HFFc6 (cell line): ENCODE data around the gene CEL. TPM values are rescaled to one million over a fixed set of nuclear protein-coding genes. Genes with fewer than 3 reads are reported as not detected.
"Not testable (repeated sequence)": the region's sequence is repeated elsewhere in the genome, so short reads cannot be mapped to it uniquely, and the experiment has no call there.

ENCODE experiments used
- DNase-seq: peaks from one replicate; pipeline ENCODE4 v3.0.0-alpha.2; 2018
- H3K27ac Mint-ChIP-seq: 2 replicates; pipeline ENCODE4 v1.8.0; 2020; ENCODE audit warnings: mild to moderate bottlenecking, mixed read lengths
- H3K27me3 Mint-ChIP-seq: 2 replicates; pipeline ENCODE4 v1.8.0; 2021; ENCODE audit warnings: mild to moderate bottlenecking, moderate library complexity, mixed read lengths; ENCODE audit not compliant: insufficient read depth
- H3K36me3 Mint-ChIP-seq: 2 replicates; pipeline ENCODE4 v1.8.0; 2021; ENCODE audit warnings: low read depth, mixed read lengths
- H3K4me1 Mint-ChIP-seq: 2 replicates; pipeline ENCODE4 v1.8.0; 2020; ENCODE audit warnings: low read depth, mixed read lengths
- H3K4me3 Mint-ChIP-seq: 2 replicates; pipeline ENCODE4 v1.8.0; 2020; ENCODE audit warnings: mild to moderate bottlenecking, moderate library complexity, mixed read lengths
- H3K9me3 Mint-ChIP-seq: 2 replicates; pipeline ENCODE4 v1.8.0; 2020; ENCODE audit warnings: mild to moderate bottlenecking, mixed read lengths
- CTCF ChIP-seq: fragments of 200-600 bp; sonication (generic); IDR thresholded peaks from 2 replicates; pipeline ENCODE4 v1.5.0; 2021; ENCODE audit warnings: antibody characterized with exemption, mild to moderate bottlenecking
- total RNA-seq, 6 experiments: library from RNA; stranded (reverse); fragmentation: NEBNext Ultra II Directional; extraction: Animal tissue kit (Norgen Biotek cat#: 25700); gene quantifications; 2 replicates in 1 of 6; 3 replicates in 5 of 6; pipeline ENCODE4 v1.2.3, GENCODE V29; 2021

CEL gene
- total RNA-seq, 6 experiments from 2014 or later: 0.25 to 0.60 (median 0.43) TPM

- TF ChIP-seq CTCF: no peak
- H3K9me3 Mint-ChIP-seq: no peaks in the 10 kb centered on the region
- no peak for DNase-seq
- peaks cover 5% of the 10 kb centered on the region; the same call in 1 of the 2 replicates for H3K4me1 Mint-ChIP-seq
- no peak overlapping the region for H3K27ac Mint-ChIP-seq
- H3K4me3 Mint-ChIP-seq: no peak overlapping the region
- H3K36me3 Mint-ChIP-seq: no peaks in the 10 kb centered on the region
- H3K27me3 Mint-ChIP-seq: no peaks in the 10 kb centered on the region
Measured at GRCh38 chr9:133064241-133065069, 2.7 kb downstream of the CEL start.

- no peaks in the 10 kb centered on the region for H3K9me3 Mint-ChIP-seq
- no peak for DNase-seq
- H3K27me3 Mint-ChIP-seq: no peaks in the 10 kb centered on the region
- peaks cover 5% of the 10 kb centered on the region; the same call in 1 of the 2 replicates for H3K4me1 Mint-ChIP-seq
- H3K27ac Mint-ChIP-seq: no peak overlapping the region
- H3K4me3 Mint-ChIP-seq: no peak overlapping the region
- TF ChIP-seq CTCF: no peak
- H3K36me3 Mint-ChIP-seq: no peaks in the 10 kb centered on the region
Measured at GRCh38 chr9:133065070-133065388, 3.2 kb downstream of the CEL start.

- no peaks in the 10 kb centered on the region for H3K27me3 Mint-ChIP-seq
- no peak overlapping the region for H3K27ac Mint-ChIP-seq
- H3K36me3 Mint-ChIP-seq: no peaks in the 10 kb centered on the region
- no peak for DNase-seq
- no peak overlapping the region for H3K4me3 Mint-ChIP-seq
- TF ChIP-seq CTCF: no peak
- H3K4me1 Mint-ChIP-seq: no peaks in the 10 kb centered on the region
- H3K9me3 Mint-ChIP-seq: no peaks in the 10 kb centered on the region
Measured at GRCh38 chr9:133066181-133066983, 4.6 kb downstream of the CEL start.

DNA sequence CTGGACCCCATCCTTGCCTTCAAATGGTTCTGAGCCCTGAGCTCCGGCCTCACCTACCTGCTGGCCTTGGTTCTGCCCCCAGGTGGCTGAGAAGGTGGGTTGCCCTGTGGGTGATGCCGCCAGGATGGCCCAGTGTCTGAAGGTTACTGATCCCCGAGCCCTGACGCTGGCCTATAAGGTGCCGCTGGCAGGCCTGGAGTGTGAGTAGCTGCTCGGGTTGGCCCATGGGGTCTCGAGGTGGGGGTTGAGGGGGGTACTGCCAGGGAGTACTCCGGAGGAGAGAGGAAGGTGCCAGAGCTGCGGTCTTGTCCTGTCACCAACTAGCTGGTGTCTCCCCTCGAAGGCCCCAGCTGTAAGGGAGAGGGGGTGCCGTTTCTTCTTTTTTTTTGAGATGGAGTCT, 5.2 kb downstream of the CEL start:
- Mint-ChIP-seq H3K27me3 (no peaks in the 10 kb centered on the region), H3K4me1 (no peaks in the 10 kb centered on the region), H3K9me3 (no peaks in the 10 kb centered on the region), H3K27ac (no peak overlapping the region), H3K36me3 (no peaks in the 10 kb centered on the region), H3K4me3 (no peak overlapping the region)
- no peak for DNase-seq
- no peak for TF ChIP-seq CTCF

GRCh38 chr9:133067813-133068212, 6.0 kb downstream of the CEL start:
- DNase-seq: no peak
- no peaks in the 10 kb centered on the region for H3K36me3 Mint-ChIP-seq
- TF ChIP-seq CTCF: no peak
- no peak overlapping the region for H3K27ac Mint-ChIP-seq
- no peaks in the 10 kb centered on the region for H3K4me1 Mint-ChIP-seq
- H3K27me3 Mint-ChIP-seq: no peaks in the 10 kb centered on the region
- no peak overlapping the region for H3K4me3 Mint-ChIP-seq
- no peaks in the 10 kb centered on the region for H3K9me3 Mint-ChIP-seq

DNA sequence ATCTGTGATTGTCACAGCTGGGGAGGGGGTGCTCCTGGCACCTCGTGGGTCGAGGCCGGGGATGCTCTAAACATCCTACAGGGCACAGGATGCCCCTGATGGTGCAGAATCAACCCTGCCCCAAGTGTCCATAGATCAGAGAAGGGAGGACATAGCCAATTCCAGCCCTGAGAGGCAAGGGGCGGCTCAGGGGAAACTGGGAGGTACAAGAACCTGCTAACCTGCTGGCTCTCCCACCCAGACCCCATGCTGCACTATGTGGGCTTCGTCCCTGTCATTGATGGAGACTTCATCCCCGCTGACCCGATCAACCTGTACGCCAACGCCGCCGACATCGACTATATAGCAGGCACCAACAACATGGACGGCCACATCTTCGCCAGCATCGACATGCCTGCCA, 6.7 kb downstream of the CEL start:
- H3K9me3 Mint-ChIP-seq, H3K4me3 Mint-ChIP-seq, H3K27me3 Mint-ChIP-seq, DNase-seq, H3K27ac Mint-ChIP-seq, H3K4me1 Mint-ChIP-seq, H3K36me3 Mint-ChIP-seq: not testable (repeated sequence)

- H3K27me3 Mint-ChIP-seq, H3K4me3 Mint-ChIP-seq, H3K27ac Mint-ChIP-seq, DNase-seq, H3K36me3 Mint-ChIP-seq, H3K9me3 Mint-ChIP-seq: not testable (repeated sequence)
- H3K4me1 Mint-ChIP-seq: peaks cover 21% of the 10 kb centered on the region
Measured at GRCh38 chr9:133070500-133070961, 8.8 kb downstream of the CEL start.

DNA sequence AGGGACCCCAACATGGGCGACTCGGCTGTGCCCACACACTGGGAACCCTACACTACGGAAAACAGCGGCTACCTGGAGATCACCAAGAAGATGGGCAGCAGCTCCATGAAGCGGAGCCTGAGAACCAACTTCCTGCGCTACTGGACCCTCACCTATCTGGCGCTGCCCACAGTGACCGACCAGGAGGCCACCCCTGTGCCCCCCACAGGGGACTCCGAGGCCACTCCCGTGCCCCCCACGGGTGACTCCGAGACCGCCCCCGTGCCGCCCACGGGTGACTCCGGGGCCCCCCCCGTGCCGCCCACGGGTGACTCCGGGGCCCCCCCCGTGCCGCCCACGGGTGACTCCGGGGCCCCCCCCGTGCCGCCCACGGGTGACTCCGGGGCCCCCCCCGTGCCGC, 9.2 kb downstream of the CEL start:
- not testable (repeated sequence) for H3K36me3 Mint-ChIP-seq, H3K27ac Mint-ChIP-seq, H3K9me3 Mint-ChIP-seq, DNase-seq, H3K4me3 Mint-ChIP-seq, H3K27me3 Mint-ChIP-seq
- H3K4me1 Mint-ChIP-seq: peaks cover 26% of the 10 kb centered on the region
